CD4-positive, alpha-beta T cell treated with Interleukin-21 for 1 hour (primary cell): ENCODE data around the gene XKR3.
"Not testable (repeated sequence)": the region's sequence is repeated elsewhere in the genome, so short reads cannot be mapped to it uniquely, and the experiment has no call there.

Experiments
- DNase-seq: peaks from one replicate; pipeline ENCODE4 v3.0.0-alpha.2; 2020

XKR3 gene

GRCh38 chr22:16803255-16803917, 21.8 kb downstream of the XKR3 start:
- DNase-seq: no peak

GRCh38 chr22:16801571-16801970, 23.6 kb downstream of the XKR3 start:
- no peak for DNase-seq

- DNase-seq: no peak
Observed at GRCh38 chr22:16801088-16801487, 24.1 kb downstream of the XKR3 start.

GRCh38 chr22:16800358-16800757, 24.9 kb downstream of the XKR3 start:
- no peak for DNase-seq

- DNase-seq: not testable (repeated sequence)
Observed at GRCh38 chr22:16795504-16795903, 29.7 kb downstream of the XKR3 start.

GRCh38 chr22:16793831-16794230, 31.4 kb downstream of the XKR3 start:
- DNase-seq: no peak

GRCh38 chr22:16789860-16790493, 35.2 kb downstream of the XKR3 start:
- DNase-seq: no peak

GRCh38 chr22:16783930-16784354, 41.3 kb downstream of the XKR3 start:
- no peak for DNase-seq

GRCh38 chr22:16783453-16783852, 41.8 kb downstream of the XKR3 start:
- no peak for DNase-seq

GRCh38 chr22:16781764-16782329, 43.4 kb downstream of the XKR3 start:
- DNase-seq: no peak

- DNase-seq: no peak
Observed at GRCh38 chr22:16781074-16781763, 44.0 kb downstream of the XKR3 start.

GRCh38 chr22:16777284-16777924, 47.8 kb downstream of the XKR3 start:
- DNase-seq: no peak

- DNase-seq: no peak
Observed at GRCh38 chr22:16776080-16776479, 49.1 kb downstream of the XKR3 start.

- no peak for DNase-seq
Observed at GRCh38 chr22:16774911-16775500, 50.2 kb downstream of the XKR3 start.

- not testable (repeated sequence) for DNase-seq
Observed at GRCh38 chr22:16771569-16771968, 53.6 kb downstream of the XKR3 start.

- not testable (repeated sequence) for DNase-seq
Observed at GRCh38 chr22:16767927-16768326, 57.3 kb downstream of the XKR3 start.

GRCh38 chr22:16762224-16762623, 63.0 kb downstream of the XKR3 start:
- not testable (repeated sequence) for DNase-seq

GRCh38 chr22:16760416-16760815, 64.8 kb downstream of the XKR3 start:
- not testable (repeated sequence) for DNase-seq

GRCh38 chr22:16749282-16749681, 75.9 kb downstream of the XKR3 start:
- not testable (repeated sequence) for DNase-seq

GRCh38 chr22:16748160-16748929, 76.9 kb downstream of the XKR3 start:
- DNase-seq: not testable (repeated sequence)

GRCh38 chr22:16747266-16748159, 77.7 kb downstream of the XKR3 start:
- not testable (repeated sequence) for DNase-seq
